T-cell (primary cell): ENCODE results near the gene NFKBIE. TPM values are rescaled to one million over a fixed set of nuclear protein-coding genes. Genes with fewer than 3 reads are reported as not detected.

Experiments
- ATAC-seq, 4 experiments: fragments of 200-7000 bp in 3 of 4; fragments of 150-1000 bp in 1 of 4; cut with Tn5 transposase; replicated peaks in 1 of 4; 1 replicate in 3 of 4; 2 replicates in 1 of 4; pipeline ENCODE4 v1.10.0; 2021; ENCODE audit warnings: moderate library complexity in 3 of 4, mild to moderate bottlenecking in 2 of 4, moderate number of reproducible peaks in 1 of 4
- CTCF ChIA-PET, 2 donors: fragments of 300-600 bp; sonication (Branson Sonifier 250); formaldehyde crosslinking; loops; one replicate each; lab custom pipeline; 2022; ENCODE audit warnings: antibody characterized with exemption in 2 of 2; lab: Charles Lee
- POLR2A ChIA-PET, 2 donors: fragments of 300-600 bp; sonication (Branson Sonifier 250); formaldehyde crosslinking; loops; one replicate each; lab custom pipeline; 2022; ENCODE audit warnings: antibody characterized with exemption in 2 of 2; lab: Charles Lee
- DNase-seq, 35 experiments: peaks; one replicate each; pipeline versions ENCODE4 v3.0.0 to v3.0.0-alpha.2; 2013 to 2023
- H3K27ac ChIP-seq: one replicate; pipeline ENCODE4 v1.5.1; 2013; ENCODE audit warnings: low read length
- H3K27me3 ChIP-seq, 2 experiments: replicated peaks in 1 of 2; 1 replicate in 1 of 2; 2 replicates in 1 of 2; pipeline versions ENCODE4 v1.6.1 to v1.7.0; 2013; ENCODE audit warnings: low read length in 1 of 2, mixed read lengths in 1 of 2; ENCODE audit not compliant: control insufficient read depth in 2 of 2, insufficient read depth in 2 of 2; ENCODE audit errors: extremely low read depth in 1 of 2
- H3K36me3 ChIP-seq, 2 donors: 1 replicate in 1 of 2; 2 replicates in 1 of 2; pipeline versions ENCODE4 v1.6.1 to v1.7.0; 2013; ENCODE audit warnings: low read length in 1 of 2; ENCODE audit not compliant: control insufficient read depth in 2 of 2, insufficient read depth in 1 of 2; ENCODE audit errors: extremely low read depth in 1 of 2
- H3K4me1 ChIP-seq, 2 experiments: 1 replicate in 1 of 2; 2 replicates in 1 of 2; pipeline versions ENCODE4 v1.6.1 to v1.7.0; 2013; ENCODE audit warnings: low read length in 2 of 2, mixed read lengths in 1 of 2; ENCODE audit not compliant: insufficient read depth in 2 of 2, control insufficient read depth in 1 of 2; ENCODE audit errors: extremely low read depth in 1 of 2
- H3K4me3 ChIP-seq, 2 donors: 1 replicate in 1 of 2; 2 replicates in 1 of 2; pipeline versions ENCODE4 v1.5.1 to v1.7.0; 2013; ENCODE audit warnings: mild to moderate bottlenecking in 2 of 2, low read length in 1 of 2, moderate library complexity in 1 of 2; ENCODE audit not compliant: control insufficient read depth in 1 of 2; ENCODE audit errors: extremely low read depth in 1 of 2
- H3K9me3 ChIP-seq: 2 replicates; pipeline ENCODE4 v1.7.0; 2013
- H3K27ac Mint-ChIP-seq, 2 donors: one replicate each; pipeline ENCODE4 v1.8.0; 2020 to 2021; ENCODE audit warnings: mild to moderate bottlenecking in 2 of 2, mixed read lengths in 2 of 2
- H3K27me3 Mint-ChIP-seq, 2 donors: one replicate each; pipeline ENCODE4 v1.8.0; 2021 to 2022; ENCODE audit warnings: mixed read lengths in 2 of 2
- H3K36me3 Mint-ChIP-seq: one replicate; pipeline ENCODE4 v1.8.0; 2021; ENCODE audit warnings: mixed read lengths
- H3K4me1 Mint-ChIP-seq, 3 donors: one replicate each; pipeline ENCODE4 v1.8.0; 2020 to 2022; ENCODE audit warnings: mixed read lengths in 3 of 3, mild to moderate bottlenecking in 1 of 3
- H3K4me3 Mint-ChIP-seq, 3 donors: one replicate each; pipeline ENCODE4 v1.8.0; 2020 to 2022; ENCODE audit warnings: mild to moderate bottlenecking in 3 of 3, mixed read lengths in 3 of 3, moderate library complexity in 3 of 3
- H3K9me3 Mint-ChIP-seq, 3 donors: one replicate each; pipeline ENCODE4 v1.8.0; 2020 to 2022; ENCODE audit warnings: mixed read lengths in 3 of 3
- WGBS: methylation state at CpG from one replicate; pipeline ENCODE4 v1.1.5; 2013; ENCODE audit warnings: missing lambda C conversion rate; ENCODE audit not compliant: insufficient coverage; 5-methylcytosine and 5-hydroxymethylcytosine counted together
- total RNA-seq, 35 experiments: library from RNA in 6 of 35; stranded (reverse) in 6 of 35; fragments of 120-200 nt in 1 of 35; gene quantifications; one replicate each; pipeline versions ENCODE4 v1.2.1 to v1.2.4 and lab custom pipeline; 2013 to 2026

The NFKBIE gene
- total RNA-seq, 5 donors from 2014 or later (not counting 1 experiment from before 2014, with no cell fraction given), result 9.9 to 35.0 (median 13.6) TPM

DNA sequence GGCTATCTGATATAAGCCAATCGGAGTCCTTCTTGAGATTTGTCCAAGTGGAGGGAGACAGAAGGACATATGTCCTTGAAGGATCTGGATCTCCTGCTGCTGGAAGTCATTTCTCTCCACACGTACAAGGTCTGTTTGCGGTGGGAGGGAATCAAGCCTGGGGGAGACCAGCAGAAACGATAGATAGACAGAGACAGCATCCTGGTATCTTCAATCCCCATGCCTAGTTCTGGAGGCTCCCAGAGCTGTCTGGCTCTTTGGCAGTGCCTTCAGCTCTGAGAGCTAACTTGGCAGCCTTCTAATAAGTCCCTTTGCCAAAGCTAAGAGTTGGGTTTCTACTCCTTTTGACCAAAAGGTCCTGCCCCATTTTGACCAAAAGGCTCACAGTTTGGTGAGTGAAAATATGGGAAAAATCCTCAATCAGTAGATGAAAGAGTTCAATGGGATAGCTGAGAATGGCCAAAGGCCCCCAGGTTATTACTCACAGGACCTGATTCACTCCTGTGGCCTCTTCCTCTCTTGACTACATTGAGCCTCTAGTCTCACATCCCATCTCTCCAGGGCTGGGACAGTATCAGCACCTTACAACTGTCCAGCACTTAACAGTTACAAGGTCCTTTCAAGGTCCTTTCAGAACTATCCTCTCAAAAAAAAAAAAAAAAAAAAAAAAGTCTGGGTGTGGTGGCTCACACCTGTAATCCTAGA is 27.5 kb upstream of the NFKBIE start:
- peaks cover 15 to 87% of the 10 kb centered on the region in 2 experiments for H3K27me3 ChIP-seq
- H3K9me3 ChIP-seq, result no peaks in the 10 kb centered on the region
- ATAC-seq (no peak), DNase-seq (no peak)
- Mint-ChIP-seq H3K36me3 (no peaks in the 10 kb centered on the region), H3K27me3 (peaks cover 72 to 77% of the 10 kb centered on the region in 2 donors), H3K9me3 (no peaks in the 10 kb centered on the region), H3K27ac (no peak overlapping the region), H3K4me3 (no peak overlapping the region), H3K4me1 (peaks cover 10 to 11% (median 10%) of the 10 kb centered on the region in 3 donors)
- ChIA-PET POLR2A (no interaction called here), CTCF (interaction anchor here in 1 of 2 donors (0.7 kb wide), 1 partner anchor 19 kb away, joined by 6 read pairs; no protein-coding TSS in a partner anchor)
- peaks cover 3 to 11% of the 10 kb centered on the region in 2 experiments for H3K4me1 ChIP-seq
- no peak overlapping the region for H3K4me3 ChIP-seq
- 82% methylated on average over 4 of the region's 4 CpGs for WGBS
- H3K36me3 ChIP-seq, result no peaks in the 10 kb centered on the region
- H3K27ac ChIP-seq, result no peak overlapping the region

GRCh38 chr6:44291841-44292240 is 26.5 kb upstream of the NFKBIE start:
- 87% methylated on average over 3 of the region's 4 CpGs for WGBS
- H3K36me3 ChIP-seq, result no peaks in the 10 kb centered on the region
- H3K4me3 ChIP-seq, result no peak overlapping the region
- Mint-ChIP-seq H3K9me3 (no peaks in the 10 kb centered on the region), H3K4me3 (no peak overlapping the region), H3K36me3 (no peaks in the 10 kb centered on the region), H3K27me3 (peaks cover 78 to 83% of the 10 kb centered on the region in 2 donors), H3K27ac (no peak overlapping the region), H3K4me1 (peaks cover 6 to 7% (median 6%) of the 10 kb centered on the region in 3 donors)
- H3K9me3 ChIP-seq, result no peaks in the 10 kb centered on the region
- CTCF ChIA-PET, result no interaction called here
- ATAC-seq, result no peak
- POLR2A ChIA-PET, result no interaction called here
- peaks cover 0 to 2% of the 10 kb centered on the region in 2 experiments for H3K4me1 ChIP-seq
- H3K27ac ChIP-seq, result no peak overlapping the region
- peaks cover 15 to 88% of the 10 kb centered on the region in 2 experiments for H3K27me3 ChIP-seq
- DNase-seq, result no peak

DNA sequence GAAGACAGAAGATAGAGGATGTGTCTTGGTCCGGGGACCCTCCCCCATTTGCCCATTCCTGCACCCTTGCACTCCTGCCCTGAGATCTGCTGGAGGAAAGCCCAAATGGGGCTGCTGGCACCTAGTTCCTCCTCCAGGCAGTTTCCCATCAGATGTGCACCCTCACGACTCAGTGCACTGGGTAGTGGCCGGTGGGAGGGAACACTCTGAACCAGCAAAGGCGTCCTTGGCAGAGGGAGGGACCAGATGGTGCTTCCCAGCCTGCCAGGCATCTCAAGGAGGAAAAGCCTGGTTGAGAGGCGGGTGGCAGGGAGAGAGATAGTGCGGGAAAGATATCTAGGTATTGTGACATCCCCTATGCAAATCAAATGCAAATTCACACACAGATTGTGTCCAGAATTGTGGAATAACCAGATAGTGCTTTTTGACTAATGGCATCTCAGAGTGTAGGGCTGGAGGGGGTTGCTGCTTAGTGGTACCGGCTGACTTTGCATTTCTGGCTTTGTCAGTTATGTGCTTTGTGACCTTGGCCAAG is 24.4 kb upstream of the NFKBIE start:
- Mint-ChIP-seq H3K27ac (no peak overlapping the region), H3K9me3 (no peaks in the 10 kb centered on the region), H3K36me3 (no peaks in the 10 kb centered on the region), H3K27me3 (peaks cover 73 to 81% of the 10 kb centered on the region in 2 donors), H3K4me1 (no peaks in the 10 kb centered on the region), H3K4me3 (no peak overlapping the region)
- Histone ChIP-seq H3K9me3 (no peaks in the 10 kb centered on the region), H3K4me3 (no peak overlapping the region), H3K36me3 (no peaks in the 10 kb centered on the region), H3K27me3 (peaks cover 7 to 83% of the 10 kb centered on the region in 2 experiments), H3K4me1 (no peaks in the 10 kb centered on the region), H3K27ac (no peak overlapping the region)
- ATAC-seq, result no peak
- ChIA-PET POLR2A (interaction anchor here in 1 of 2 donors (0.7 kb wide), 1 partner anchor 719 kb away, joined by 3 read pairs; no protein-coding TSS in a partner anchor), CTCF (no interaction called here)
- 57% methylated on average over 2 of the region's 7 CpGs for WGBS
- DNase-seq, result no peak

- ChIA-PET CTCF (no interaction called here), POLR2A (no interaction called here)
- ATAC-seq, result no peak
- H3K4me3 Mint-ChIP-seq, result no peak overlapping the region
- peaks cover 69 to 74% of the 10 kb centered on the region in 2 donors for H3K27me3 Mint-ChIP-seq
- Histone ChIP-seq H3K27ac (no peak overlapping the region), H3K36me3 (no peaks in the 10 kb centered on the region), H3K27me3 (peaks cover 2 to 64% of the 10 kb centered on the region in 2 experiments), H3K4me3 (no peak overlapping the region), H3K4me1 (no peaks in the 10 kb centered on the region), H3K9me3 (no peaks in the 10 kb centered on the region)
- H3K36me3 Mint-ChIP-seq, result no peaks in the 10 kb centered on the region
- no peak for DNase-seq
- H3K9me3 Mint-ChIP-seq, result no peaks in the 10 kb centered on the region
- WGBS, result 20% methylated on average over 1 of the region's 2 CpGs
- no peaks in the 10 kb centered on the region for H3K4me1 Mint-ChIP-seq
- no peak overlapping the region for H3K27ac Mint-ChIP-seq
Measured at GRCh38 chr6:44286747-44287146, 21.4 kb upstream of the NFKBIE start.

DNA sequence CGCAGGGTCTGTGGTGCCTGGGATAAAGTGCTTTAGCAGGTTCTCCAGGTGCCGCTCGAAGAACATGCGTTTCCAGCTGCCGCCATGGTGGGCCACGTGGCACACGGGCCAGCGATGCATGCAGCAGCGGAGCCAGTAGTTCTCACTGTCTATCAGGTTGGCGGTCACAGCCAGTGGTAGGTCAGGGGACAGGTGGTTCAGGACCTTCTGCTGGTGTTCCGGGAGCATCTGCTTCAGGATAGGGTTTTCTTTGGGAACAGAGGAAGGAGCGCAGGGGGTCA is 20.9 kb upstream of the NFKBIE start:
- Mint-ChIP-seq H3K36me3 (no peaks in the 10 kb centered on the region), H3K27ac (no peak overlapping the region), H3K4me1 (no peaks in the 10 kb centered on the region), H3K9me3 (no peaks in the 10 kb centered on the region), H3K4me3 (no peak overlapping the region), H3K27me3 (peaks cover 63 to 69% of the 10 kb centered on the region in 2 donors)
- Histone ChIP-seq H3K4me1 (no peaks in the 10 kb centered on the region), H3K27me3 (peaks cover 0 to 60% of the 10 kb centered on the region in 2 experiments), H3K9me3 (no peaks in the 10 kb centered on the region), H3K4me3 (no peak overlapping the region), H3K36me3 (no peaks in the 10 kb centered on the region), H3K27ac (no peak overlapping the region)
- CTCF ChIA-PET, result no interaction called here
- POLR2A ChIA-PET, result no interaction called here
- DNase-seq (no peak), ATAC-seq (no peak)
- WGBS, result 90% methylated on average over 12 of the region's 12 CpGs

GRCh38 chr6:44285552-44286284 is 20.4 kb upstream of the NFKBIE start:
- H3K36me3 Mint-ChIP-seq, result no peaks in the 10 kb centered on the region
- DNase-seq, result no peak
- H3K27me3 Mint-ChIP-seq, result peaks cover 58 to 65% of the 10 kb centered on the region in 2 donors
- H3K27ac Mint-ChIP-seq, result no peak overlapping the region
- no peak overlapping the region for H3K4me3 Mint-ChIP-seq
- ChIA-PET POLR2A (no interaction called here), CTCF (no interaction called here)
- no peaks in the 10 kb centered on the region for H3K4me1 ChIP-seq
- no peak overlapping the region for H3K27ac ChIP-seq
- no peaks in the 10 kb centered on the region for H3K9me3 Mint-ChIP-seq
- H3K4me3 ChIP-seq, result no peak overlapping the region
- ATAC-seq, result no peak
- peaks cover 0 to 60% of the 10 kb centered on the region in 2 experiments for H3K27me3 ChIP-seq
- no peaks in the 10 kb centered on the region for H3K4me1 Mint-ChIP-seq
- 85% methylated on average over 22 of the region's 25 CpGs for WGBS
- no peaks in the 10 kb centered on the region for H3K36me3 ChIP-seq
- no peaks in the 10 kb centered on the region for H3K9me3 ChIP-seq
